Choroid plexus epithelial cell (primary cell): Measurements from ENCODE around the gene ALPG.

Source experiments
- DNase-seq: peaks from one replicate; pipeline ENCODE4 v3.0.0-alpha.2; 2010; ENCODE audit warnings: low read depth
- H3K4me3 ChIP-seq: 2 replicates; pipeline ENCODE4 v1.5.1; 2011; ENCODE audit warnings: low read depth, mild to moderate bottlenecking, control low read depth, low read length, moderate library complexity
- TF ChIP-seq, protein P1 (sequence below): conservative IDR thresholded peaks from 2 replicates; pipeline ENCODE4 v1.5.1; 2011; ENCODE audit warnings: low read depth, mild to moderate bottlenecking, control low read depth, inconsistent platforms, low read length, moderate library complexity

ALPG gene

DNA sequence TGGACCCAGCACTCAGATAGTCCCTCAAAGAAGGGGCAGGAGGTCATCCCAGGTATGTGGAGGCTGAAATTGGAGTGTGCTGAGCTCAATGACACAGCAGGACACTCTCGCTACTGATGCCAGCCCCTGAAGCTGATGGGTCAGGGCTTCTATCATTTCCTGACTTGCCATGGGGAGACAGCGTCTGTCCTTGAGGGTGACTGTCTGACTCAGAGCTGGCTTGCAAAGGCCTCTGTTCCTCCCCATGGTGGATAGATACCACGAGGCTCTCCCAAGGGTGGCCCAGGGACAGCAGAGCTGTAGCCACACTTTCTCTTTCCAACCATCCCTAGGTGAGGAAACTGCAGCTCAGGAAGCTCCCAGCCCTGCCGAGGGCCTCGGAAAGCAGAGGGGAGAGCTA is 10.8 kb downstream of the ALPG start:
- no peak overlapping the region for H3K4me3 ChIP-seq
- TF ChIP-seq, protein P1, sequence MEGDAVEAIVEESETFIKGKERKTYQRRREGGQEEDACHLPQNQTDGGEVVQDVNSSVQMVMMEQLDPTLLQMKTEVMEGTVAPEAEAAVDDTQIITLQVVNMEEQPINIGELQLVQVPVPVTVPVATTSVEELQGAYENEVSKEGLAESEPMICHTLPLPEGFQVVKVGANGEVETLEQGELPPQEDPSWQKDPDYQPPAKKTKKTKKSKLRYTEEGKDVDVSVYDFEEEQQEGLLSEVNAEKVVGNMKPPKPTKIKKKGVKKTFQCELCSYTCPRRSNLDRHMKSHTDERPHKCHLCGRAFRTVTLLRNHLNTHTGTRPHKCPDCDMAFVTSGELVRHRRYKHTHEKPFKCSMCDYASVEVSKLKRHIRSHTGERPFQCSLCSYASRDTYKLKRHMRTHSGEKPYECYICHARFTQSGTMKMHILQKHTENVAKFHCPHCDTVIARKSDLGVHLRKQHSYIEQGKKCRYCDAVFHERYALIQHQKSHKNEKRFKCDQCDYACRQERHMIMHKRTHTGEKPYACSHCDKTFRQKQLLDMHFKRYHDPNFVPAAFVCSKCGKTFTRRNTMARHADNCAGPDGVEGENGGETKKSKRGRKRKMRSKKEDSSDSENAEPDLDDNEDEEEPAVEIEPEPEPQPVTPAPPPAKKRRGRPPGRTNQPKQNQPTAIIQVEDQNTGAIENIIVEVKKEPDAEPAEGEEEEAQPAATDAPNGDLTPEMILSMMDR = no peak
- no peak for DNase-seq

DNA sequence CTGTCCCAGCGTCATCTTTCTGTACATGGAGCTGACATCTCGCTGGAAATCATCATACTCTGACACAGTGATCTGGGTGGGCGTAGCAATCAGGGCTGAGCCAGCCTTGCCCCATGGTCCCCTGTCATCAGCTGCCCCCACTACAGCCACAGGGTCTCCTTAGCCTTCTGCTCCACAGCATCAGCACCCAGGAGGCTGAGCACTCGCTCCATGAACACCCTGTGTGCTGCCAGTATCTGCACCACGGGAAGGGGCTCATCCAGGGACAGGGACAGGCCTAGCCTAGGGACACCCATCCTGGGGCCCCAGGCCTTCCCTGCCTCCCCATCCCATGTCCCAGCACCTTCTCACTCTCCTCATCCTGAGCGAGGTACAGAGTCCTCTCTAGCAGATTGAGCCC is 11.4 kb downstream of the ALPG start:
- DNase-seq = no peak
- TF ChIP-seq, protein P1 = no peak
- H3K4me3 ChIP-seq = no peak overlapping the region

DNA sequence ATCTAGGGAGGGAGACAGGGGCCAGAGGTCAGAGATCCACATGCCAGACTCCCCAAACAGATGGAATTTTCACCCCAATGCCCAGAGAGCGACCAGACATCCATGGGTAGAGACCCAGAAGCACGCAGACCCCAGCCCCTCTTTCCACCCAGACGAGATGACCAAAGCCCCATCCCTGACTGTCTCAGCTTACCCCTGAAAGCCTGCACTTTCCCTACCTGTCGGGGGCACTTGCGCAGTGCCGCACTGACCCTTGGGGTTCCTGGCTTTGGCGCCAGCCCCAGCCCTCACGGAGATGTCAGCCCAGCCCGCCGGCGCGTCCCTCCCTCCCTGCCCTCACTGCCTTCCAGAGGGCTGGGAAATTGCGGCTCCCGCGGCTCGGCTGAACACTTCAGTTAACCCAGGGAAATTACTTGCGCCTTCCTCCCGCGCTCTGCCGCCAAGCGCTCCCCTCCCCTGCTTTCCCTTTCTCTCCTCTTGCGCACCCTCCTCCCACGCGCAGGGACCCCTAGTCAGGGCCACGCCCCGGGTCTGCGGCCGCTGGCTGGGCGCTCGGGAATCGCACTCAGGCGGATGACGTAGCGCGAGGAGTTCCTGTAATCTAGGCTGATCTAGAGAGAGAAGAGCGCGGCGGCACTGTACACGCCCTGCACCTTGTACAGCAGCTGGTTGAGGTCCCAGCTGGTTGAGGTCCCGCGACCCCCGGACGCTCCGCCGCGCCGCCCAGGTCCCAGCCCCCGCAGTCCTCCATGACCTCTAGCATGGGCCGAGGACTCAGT is 12.0 kb downstream of the ALPG start:
- H3K4me3 ChIP-seq = peak overlapping the region; percentile 5
- peak; percentile 33 for DNase-seq
- TF ChIP-seq, protein P1 = no peak

DNA sequence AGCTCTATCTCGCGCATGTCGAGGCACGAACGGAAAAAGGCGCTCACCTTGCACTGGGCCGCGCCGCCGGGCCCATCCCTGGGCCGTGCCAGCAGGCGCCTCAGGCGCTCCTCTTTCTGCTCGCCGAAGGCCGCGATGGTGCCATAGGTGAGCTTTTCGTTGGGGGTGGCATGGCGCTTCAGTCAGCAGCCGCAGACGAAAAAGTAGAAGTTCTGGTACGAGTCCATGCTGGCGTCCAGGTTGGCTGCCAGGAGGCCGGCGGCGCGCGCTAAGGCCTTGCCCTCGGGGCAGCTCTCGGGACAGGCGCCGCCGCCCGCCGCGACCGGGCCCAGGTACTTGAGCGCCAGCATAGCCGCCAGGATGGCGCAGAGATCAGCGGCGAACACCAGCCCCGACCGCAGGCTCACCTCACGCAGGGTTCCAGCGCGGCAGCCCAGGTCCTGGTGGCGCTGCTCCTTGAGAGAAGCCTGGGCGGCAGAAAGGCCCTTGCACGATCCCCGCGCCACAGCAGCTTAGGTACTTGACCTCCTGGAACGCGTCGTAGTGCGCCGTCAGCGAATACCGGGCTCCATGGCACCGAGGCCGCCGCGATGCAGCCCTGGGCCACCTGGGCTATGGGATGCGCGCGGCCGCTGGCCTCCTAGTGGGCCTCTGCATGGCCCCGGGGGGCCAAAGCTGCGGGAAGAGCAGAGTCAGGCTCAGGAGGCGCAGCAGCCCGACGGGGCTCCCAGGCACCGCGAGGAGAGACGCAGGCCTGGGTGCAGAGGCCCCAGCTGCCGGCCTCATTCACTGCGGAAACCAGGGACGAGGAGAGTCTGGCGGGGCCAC is 12.8 kb downstream of the ALPG start:
- TF ChIP-seq, protein P1 = no peak
- no peak overlapping the region for H3K4me3 ChIP-seq
- no peak for DNase-seq

DNA sequence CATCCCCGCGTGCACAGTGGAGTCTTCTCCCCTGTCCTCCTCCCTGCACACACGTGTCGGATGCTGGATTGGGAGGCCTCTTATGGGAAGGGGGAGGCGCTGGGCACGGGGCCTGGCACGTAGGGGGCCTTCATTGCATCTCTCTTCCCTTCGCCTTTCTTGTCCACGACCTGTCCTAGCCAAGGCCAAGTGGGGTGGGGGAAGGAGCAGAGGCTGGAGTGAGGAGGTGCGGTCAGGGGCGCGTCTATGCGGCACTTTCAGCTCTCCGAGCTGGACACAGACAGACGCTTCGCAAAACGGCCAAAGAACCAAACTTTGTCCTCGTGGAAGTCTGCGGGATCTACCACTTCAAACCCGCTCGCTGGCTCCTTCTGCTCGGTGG is 13.4 kb downstream of the ALPG start:
- no peak overlapping the region for H3K4me3 ChIP-seq
- TF ChIP-seq, protein P1 = no peak
- DNase-seq = no peak

DNA sequence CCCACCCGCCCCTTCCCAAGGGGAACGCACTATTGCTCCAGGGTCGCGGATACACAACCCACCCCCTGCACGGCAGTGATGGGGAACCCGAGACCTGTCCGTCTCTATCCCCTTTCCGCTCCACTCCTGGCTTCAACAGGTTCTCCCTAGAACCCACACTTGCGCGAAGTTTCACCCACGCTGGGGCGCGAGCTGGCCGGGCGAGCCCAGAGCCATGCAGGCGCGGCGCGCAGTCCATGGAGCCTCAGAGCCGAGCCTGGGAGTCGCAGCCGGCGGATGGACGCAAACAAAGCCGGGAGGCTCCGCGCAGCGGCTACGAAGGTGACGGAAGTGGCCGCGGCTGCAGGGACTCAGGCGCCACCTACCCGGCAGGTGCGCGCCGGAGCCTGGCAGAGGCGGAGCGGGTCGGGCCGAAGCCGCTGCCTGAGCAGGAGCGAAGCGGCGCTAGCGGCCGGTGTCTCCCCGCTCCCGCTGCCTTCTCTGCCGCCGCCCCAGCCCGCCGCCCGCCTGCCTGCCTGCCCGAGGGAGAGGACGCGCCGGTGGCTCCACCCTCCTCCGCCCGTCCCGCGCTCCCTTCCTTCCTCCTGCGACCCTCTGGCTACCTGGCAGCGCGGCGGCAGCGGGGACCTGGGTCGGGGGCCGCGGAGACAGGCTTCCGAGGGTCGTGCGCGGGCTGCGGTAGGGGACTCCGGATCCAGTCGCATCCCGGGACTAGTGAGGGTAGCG is 14.0 kb downstream of the ALPG start:
- TF ChIP-seq, protein P1 = no peak
- DNase-seq = no peak
- H3K4me3 ChIP-seq = no peak overlapping the region
